Progenitor cell of endocrine pancreas (in vitro differentiated cells): Measurements from ENCODE around the gene PTPRQ. TPM values are rescaled to one million over a fixed set of nuclear protein-coding genes. Genes with fewer than 3 reads are reported as not detected.

ENCODE experiments used
- DNase-seq: peaks from one replicate; pipeline ENCODE4 v3.0.0; 2021; ENCODE audit warnings: low spot score; ENCODE audit not compliant: unreplicated experiment
- H3K27ac Mint-ChIP-seq: 2 replicates; pipeline ENCODE4 v1.8.0; 2021; ENCODE audit warnings: mild to moderate bottlenecking, moderate library complexity, mixed read lengths
- H3K27me3 Mint-ChIP-seq: 2 replicates; pipeline ENCODE4 v1.8.0; 2021; ENCODE audit warnings: mixed read lengths
- H3K36me3 Mint-ChIP-seq: 2 replicates; pipeline ENCODE4 v1.8.0; 2022; ENCODE audit warnings: mixed read lengths; ENCODE audit not compliant: insufficient read depth
- H3K4me1 Mint-ChIP-seq: 2 replicates; pipeline ENCODE4 v1.8.0; 2021; ENCODE audit warnings: low read depth, mixed read lengths
- H3K4me3 Mint-ChIP-seq: 2 replicates; pipeline ENCODE4 v1.8.0; 2021; ENCODE audit warnings: low read depth, mild to moderate bottlenecking, moderate library complexity, mixed read lengths
- H3K9me3 Mint-ChIP-seq: 2 replicates; pipeline ENCODE4 v1.8.0; 2021; ENCODE audit warnings: low read depth, mixed read lengths
- total RNA-seq: library from RNA; stranded (reverse); gene quantifications from 2 replicates; pipeline ENCODE4 v1.2.1, GENCODE V29; 2021
- TF ChIP-seq, protein P1 (sequence below): fragments of 200-600 bp; sonication (generic); IDR thresholded peaks from one replicate; pipeline ENCODE4 v1.5.0; 2021; ENCODE audit warnings: antibody characterized with exemption, mild to moderate bottlenecking; ENCODE audit not compliant: unreplicated experiment

The PTPRQ gene
- total RNA-seq, 1 donor from 2014 or later = 0.19 TPM

DNA sequence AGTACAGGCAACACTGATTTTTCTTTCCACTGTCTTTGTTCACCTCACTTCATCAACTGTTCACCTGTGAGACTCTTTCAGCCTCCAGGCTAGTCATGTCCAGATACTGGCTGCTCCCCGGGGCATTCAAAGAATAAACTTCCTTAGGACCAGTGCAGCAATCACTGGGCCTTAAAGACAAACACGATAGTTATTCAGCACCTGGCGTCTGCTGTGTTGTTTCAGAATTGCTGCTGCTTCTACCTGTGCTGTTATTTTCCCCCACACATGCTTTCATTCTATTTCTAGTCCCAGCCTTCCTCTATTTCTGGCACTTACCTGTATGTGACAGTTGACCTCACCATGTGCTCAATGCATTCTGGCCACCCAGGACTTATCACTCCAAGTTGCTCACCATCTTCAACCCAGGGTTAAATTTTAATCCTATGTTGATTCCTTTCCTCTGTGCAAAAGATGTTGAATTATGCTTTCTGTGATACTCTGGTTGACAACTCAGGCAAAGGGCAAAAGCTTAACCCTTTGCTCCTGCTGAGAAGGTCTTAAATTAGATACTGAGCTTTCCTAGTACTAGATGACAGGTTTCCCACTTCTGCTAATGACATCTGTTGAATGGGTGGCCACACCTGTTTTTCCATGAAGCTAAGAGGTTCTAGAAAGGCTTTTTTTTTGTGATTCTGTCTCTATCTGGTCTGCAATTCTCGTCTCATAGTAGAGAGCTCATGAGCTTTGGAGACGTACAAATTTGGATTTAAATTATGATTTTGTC is 41.4 kb downstream of the PTPRQ start:
- Mint-ChIP-seq H3K27me3 (no peaks in the 10 kb centered on the region), H3K4me3 (no peak overlapping the region), H3K36me3 (no peaks in the 10 kb centered on the region), H3K4me1 (peaks cover 11% of the 10 kb centered on the region), H3K9me3 (no peaks in the 10 kb centered on the region), H3K27ac (peak overlapping the region; percentile 89)
- no peak for DNase-seq
- TF ChIP-seq, protein P1, sequence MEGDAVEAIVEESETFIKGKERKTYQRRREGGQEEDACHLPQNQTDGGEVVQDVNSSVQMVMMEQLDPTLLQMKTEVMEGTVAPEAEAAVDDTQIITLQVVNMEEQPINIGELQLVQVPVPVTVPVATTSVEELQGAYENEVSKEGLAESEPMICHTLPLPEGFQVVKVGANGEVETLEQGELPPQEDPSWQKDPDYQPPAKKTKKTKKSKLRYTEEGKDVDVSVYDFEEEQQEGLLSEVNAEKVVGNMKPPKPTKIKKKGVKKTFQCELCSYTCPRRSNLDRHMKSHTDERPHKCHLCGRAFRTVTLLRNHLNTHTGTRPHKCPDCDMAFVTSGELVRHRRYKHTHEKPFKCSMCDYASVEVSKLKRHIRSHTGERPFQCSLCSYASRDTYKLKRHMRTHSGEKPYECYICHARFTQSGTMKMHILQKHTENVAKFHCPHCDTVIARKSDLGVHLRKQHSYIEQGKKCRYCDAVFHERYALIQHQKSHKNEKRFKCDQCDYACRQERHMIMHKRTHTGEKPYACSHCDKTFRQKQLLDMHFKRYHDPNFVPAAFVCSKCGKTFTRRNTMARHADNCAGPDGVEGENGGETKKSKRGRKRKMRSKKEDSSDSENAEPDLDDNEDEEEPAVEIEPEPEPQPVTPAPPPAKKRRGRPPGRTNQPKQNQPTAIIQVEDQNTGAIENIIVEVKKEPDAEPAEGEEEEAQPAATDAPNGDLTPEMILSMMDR = no peak

DNA sequence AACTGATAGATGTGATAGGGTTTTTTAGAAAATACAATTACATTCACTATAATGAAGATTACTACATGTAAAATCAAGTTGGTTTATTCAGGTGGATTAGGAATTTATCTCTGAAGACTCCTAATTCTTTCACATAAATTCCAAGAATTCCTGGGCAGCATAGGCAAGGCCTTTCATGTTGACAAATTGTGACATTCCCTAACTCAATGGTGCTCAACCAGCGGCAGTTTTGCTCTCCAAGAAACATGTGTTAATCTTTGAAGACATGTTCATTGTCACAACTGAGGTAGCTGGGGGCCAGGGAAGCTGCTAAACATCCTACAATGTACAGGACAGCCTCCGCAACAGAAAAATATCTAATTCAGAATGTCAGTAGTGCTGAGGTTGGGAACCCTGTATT is 46.3 kb downstream of the PTPRQ start:
- no peaks in the 10 kb centered on the region for H3K36me3 Mint-ChIP-seq
- peaks cover 13% of the 10 kb centered on the region for H3K4me1 Mint-ChIP-seq
- no peak overlapping the region for H3K4me3 Mint-ChIP-seq
- DNase-seq = no peak
- no peaks in the 10 kb centered on the region for H3K9me3 Mint-ChIP-seq
- H3K27ac Mint-ChIP-seq = peak overlapping the region; percentile 16
- no peaks in the 10 kb centered on the region for H3K27me3 Mint-ChIP-seq
- TF ChIP-seq, protein P1 = no peak

DNA sequence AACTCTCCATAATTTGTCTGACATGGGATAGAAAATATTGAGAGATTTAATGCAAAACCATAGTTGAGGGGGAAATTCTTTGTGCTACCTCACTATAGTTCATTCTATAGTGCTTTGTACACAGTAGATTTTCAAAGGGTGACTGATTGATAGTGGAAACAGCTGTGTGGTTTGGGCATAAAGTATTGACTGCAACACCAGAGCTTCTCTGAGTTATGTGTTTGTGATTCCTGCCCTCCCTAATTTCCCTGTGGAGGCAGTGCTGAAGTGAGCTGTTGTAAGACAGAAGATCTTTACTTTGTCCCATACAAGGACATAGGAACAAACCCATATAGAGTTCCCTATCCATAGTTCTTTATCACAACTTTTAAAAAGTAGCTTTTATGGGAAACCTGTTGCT is 47.1 kb downstream of the PTPRQ start:
- H3K4me3 Mint-ChIP-seq = no peak overlapping the region

DNA sequence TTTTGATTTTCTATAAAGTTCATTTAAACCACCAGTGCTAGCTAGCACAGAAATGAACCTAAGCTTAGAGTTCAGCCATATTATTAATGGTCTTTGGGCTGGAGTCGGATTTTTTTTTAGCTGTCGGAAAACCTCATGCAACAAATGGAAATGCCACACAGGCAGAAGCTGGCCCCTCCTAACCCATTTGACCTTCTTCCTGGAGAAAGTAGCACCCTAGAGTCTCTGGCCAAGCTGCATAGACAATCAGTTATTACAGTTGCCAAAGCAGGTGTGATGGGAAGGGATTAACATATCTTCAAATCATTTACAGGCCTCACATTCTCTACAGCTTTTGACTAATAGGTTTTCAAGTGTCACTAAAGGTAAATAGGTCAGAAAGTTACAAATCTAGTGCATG is 49.4 kb downstream of the PTPRQ start:
- Mint-ChIP-seq H3K36me3 (no peaks in the 10 kb centered on the region), H3K27ac (no peak overlapping the region)
- TF ChIP-seq, protein P1 = no peak

More for the DNA sequence above, 47.1 kb downstream of the PTPRQ start:
- peaks cover 9% of the 10 kb centered on the region for H3K4me1 Mint-ChIP-seq
- TF ChIP-seq, protein P1 = no peak
- no peaks in the 10 kb centered on the region for H3K36me3 Mint-ChIP-seq
- H3K27ac Mint-ChIP-seq = no peak overlapping the region
- no peaks in the 10 kb centered on the region for H3K9me3 Mint-ChIP-seq
- no peak for DNase-seq
- no peaks in the 10 kb centered on the region for H3K27me3 Mint-ChIP-seq

DNA sequence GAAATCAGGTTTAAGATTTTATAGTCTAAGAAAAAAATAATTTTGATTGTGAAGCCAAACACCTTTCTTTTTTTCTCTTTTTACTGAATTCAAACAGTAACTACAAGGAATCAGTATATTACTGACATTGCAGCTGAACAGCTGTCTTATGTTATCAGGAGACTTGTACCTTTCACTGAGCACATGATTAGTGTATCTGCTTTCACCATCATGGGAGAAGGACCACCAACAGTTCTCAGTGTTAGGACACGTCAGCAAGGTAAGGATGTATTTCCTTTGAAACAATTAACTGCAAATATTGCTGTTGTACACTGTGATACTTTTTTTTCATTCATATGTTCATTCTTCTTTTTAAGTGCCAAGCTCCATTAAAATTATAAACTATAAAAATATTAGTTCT is 50.8 kb downstream of the PTPRQ start:
- TF ChIP-seq, protein P1 = no peak
- peaks cover 9% of the 10 kb centered on the region for H3K4me1 Mint-ChIP-seq
- DNase-seq = no peak
- no peaks in the 10 kb centered on the region for H3K36me3 Mint-ChIP-seq
- no peak overlapping the region for H3K27ac Mint-ChIP-seq
- no peaks in the 10 kb centered on the region for H3K27me3 Mint-ChIP-seq
- no peak overlapping the region for H3K4me3 Mint-ChIP-seq
- no peaks in the 10 kb centered on the region for H3K9me3 Mint-ChIP-seq

More for the DNA sequence above, 49.4 kb downstream of the PTPRQ start:
- peaks cover 9% of the 10 kb centered on the region for H3K4me1 Mint-ChIP-seq
- H3K9me3 Mint-ChIP-seq = no peaks in the 10 kb centered on the region
- no peak for DNase-seq
- no peaks in the 10 kb centered on the region for H3K27me3 Mint-ChIP-seq
- no peak overlapping the region for H3K4me3 Mint-ChIP-seq
